Left colon (tissue), 2 donors: ENCODE results near the gene TRMT44. TPM values are rescaled to one million over a fixed set of nuclear protein-coding genes. Genes with fewer than 3 reads are reported as not detected.
A peak's percentile ranks its signal among the peaks of the same experiment; 100 is the strongest.

ENCODE experiments used
- ATAC-seq: fragments of 200-7000 bp; cut with Tn5 transposase; one replicate; pipeline ENCODE4 v1.9.1; 2020; ENCODE audit warnings: mild to moderate bottlenecking, moderate library complexity
- DNase-seq, 2 donors: peaks; one replicate each; pipeline ENCODE4 v3.0.0-alpha.2; 2020
- intact Hi-C, 2 donors: fragments of 100-400 bp; cut with DNase I in 1 of 2; cut with micrococcal nuclease in 1 of 2; formaldehyde crosslinking; loops; one replicate each; pipeline versions ENCODE4 v1.11.2 to v1.14.0; 2022; cut with DNase I, micrococcal nuclease
- long read RNA-seq: library from polyadenylated mRNA; unstranded; transcript quantifications from one replicate; pipeline ENCODE4 v2.0.0, GENCODE V29; 2021
- total RNA-seq, 2 donors: library from RNA; stranded (reverse); fragmentation: NEBNext Ultra II Directional; extraction: Animal tissue kit (Norgen Biotek cat#: 25700); gene quantifications; one replicate each; pipeline ENCODE4 v1.2.1, GENCODE V29; 2021
- donor health status: DM: no; HTN: no; CAD: no.
- donor health status: DM: yes; HTN: yes; CAD: no.

TRMT44 gene
- 10 to 100 TPM; 14.3 to 16.4 TPM for total RNA-seq
- long read RNA-seq, transcript TRMT44-201 (11 exons, 2,799 nt) = major isoform, 5 of 8 reads
- long read RNA-seq, partial matches to known transcripts = 0 of 8 reads
- long read RNA-seq, other reads (novel, unspliced or antisense) = 3 of 8 reads

DNA sequence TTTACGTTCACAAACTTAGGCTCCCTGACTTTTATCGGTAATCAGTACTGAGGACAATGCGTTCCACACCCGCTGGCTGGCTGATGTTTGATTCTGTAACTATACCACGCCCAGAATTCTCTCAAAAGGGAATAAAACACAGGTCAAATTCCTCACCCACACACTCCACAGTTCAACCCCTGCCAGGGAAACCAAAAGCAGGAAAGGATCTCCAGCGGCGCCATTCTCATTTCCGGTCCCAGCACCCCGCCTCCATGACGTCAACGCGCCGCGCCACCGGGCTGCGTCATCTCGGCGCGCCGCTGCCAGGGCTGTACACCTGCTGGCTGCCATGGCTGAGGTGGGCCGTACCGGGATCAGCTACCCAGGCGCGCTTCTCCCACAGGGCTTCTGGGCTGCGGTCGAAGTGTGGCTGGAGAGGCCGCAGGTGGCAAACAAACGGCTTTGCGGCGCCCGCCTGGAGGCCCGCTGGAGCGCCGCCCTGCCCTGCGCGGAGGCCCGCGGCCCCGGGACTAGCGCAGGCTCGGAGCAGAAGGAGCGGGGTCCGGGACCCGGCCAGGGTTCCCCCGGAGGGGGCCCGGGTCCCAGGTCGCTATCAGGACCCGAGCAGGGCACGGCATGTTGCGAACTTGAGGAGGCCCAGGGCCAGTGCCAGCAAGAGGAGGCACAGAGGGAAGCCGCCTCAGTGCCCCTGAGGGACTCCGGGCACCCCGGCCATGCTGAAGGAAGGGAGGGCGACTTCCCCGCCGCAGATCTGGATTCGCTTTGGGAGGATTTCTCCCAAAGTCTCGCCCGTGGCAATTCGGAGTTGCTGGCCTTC lies at the start of gene TRMT44, which contains the start of gene ACOX3:
Gene TRMT44 (plus strand): TSS at position 286 of the 820 bp plus-strand sequence. CDS start 46 bp downstream, at position 332.
Gene ACOX3 (minus strand): TSS at position 232 of the 820 bp plus-strand sequence. CDS start 24,202 bp downstream, outside the sequence.
- intact Hi-C loops = no loop called here

DNA sequence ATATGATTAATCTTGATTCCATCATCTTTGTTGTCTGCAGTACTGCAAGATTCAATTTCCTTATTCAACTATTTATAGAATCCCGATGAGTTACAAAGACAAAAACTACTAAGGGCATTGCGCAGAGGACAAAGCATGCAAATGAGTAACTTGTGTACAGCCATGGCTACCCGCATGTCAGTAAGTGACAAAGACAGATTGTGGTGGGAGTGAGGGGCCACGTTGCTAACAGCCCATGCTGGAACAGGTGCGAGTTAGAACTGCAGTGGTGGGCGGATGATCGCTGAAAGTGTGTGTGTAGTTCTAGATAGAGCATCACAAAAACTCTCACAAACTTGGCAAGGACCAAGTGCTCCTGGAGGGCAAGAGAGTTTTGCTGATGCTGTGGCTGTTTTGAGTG lies 49.5 kb upstream of the TRMT44 start:
- intact Hi-C loops = no loop called here
- ATAC-seq (no peak), DNase-seq (no peak)

More for the DNA sequence above, at the start of gene TRMT44, which contains the start of gene ACOX3:
- DNase-seq (peak; percentile 88 to 93), ATAC-seq (peak; percentile 95)

DNA sequence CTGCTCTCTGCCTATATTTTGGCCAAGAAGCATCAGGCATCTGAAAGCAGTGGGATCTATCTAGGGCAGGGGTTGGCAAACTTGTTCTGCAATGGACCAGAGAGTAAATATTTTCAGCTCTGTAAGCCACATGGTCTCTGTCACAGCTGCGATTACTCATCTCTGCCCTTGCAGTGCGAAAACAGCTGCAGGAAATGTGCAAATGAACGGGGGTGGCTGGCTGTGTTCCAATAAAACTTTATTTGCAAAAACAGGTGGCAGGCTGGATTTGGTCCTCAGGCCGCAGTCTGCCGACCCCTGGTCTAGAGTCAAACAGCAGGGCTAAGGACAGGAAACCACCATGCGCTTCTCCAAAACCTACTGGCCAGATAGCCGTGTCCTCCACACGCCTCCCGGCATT lies 48.6 kb upstream of the TRMT44 start:
- DNase-seq (peak; percentile 31 to 53), ATAC-seq (peak; percentile 39)
- intact Hi-C loops = no loop called here

- ATAC-seq = no peak
- intact Hi-C loops = no loop called here
These were observed 47.9 kb upstream of the TRMT44 start for GRCh38 chr4:8392591-8393190.

DNA sequence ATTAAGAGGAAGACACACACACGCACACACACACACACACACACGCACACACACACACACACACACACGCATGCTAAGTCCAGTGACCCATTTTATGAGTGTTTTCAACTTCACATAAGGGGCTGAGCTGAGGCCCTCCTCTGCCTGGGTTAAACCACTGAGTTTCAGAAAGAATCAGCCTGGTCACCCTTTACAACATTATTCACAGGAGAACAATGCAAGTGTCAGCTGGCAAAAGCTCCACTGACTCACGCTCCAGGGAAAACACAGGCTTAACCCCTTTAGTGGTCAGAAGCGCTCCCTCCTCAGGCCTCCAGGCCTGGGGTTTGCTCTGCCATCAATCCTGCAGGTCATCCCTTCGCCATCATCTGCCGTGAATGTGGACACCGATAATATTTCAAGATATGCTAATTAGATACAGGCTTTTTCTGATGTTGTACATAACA lies 47.0 kb upstream of the TRMT44 start:
- peak in 1 of 2 donors; percentile 49 for DNase-seq

More at GRCh38 chr4:8392591-8393190, 47.9 kb upstream of the TRMT44 start:
- no peak for DNase-seq

DNA sequence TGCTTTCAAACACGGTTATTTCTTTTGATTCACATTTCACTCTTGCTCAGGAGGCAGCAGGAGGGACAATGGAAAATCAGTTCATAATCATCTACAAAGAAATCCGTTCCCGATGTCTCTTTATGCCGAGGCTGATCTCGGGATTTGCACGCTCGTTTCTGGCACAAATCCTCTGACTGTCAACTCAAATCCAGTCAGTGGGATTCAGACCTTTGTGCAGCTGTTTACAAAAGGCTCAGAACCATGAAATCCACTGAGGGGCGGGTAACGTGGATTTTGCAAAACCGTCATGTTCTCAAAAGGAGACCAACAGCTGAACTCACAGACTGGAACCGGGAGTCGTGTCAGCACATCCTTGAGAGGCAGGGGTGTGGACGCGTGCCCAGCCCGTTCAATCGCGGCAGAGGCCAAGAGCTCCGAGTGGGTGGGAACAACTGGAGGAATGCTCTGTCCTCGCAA lies 46.5 kb upstream of the TRMT44 start:
- intact Hi-C loops = no loop called here
- peak; percentile 43 to 53 for DNase-seq
- no peak for ATAC-seq

More for the DNA sequence above, 47.0 kb upstream of the TRMT44 start:
- ATAC-seq = peak; percentile 38
- intact Hi-C loops = no loop called here

GRCh38 chr4:8394806-8395205 lies 45.8 kb upstream of the TRMT44 start:
- ATAC-seq (no peak), DNase-seq (no peak)
- intact Hi-C loops = no loop called here

DNA sequence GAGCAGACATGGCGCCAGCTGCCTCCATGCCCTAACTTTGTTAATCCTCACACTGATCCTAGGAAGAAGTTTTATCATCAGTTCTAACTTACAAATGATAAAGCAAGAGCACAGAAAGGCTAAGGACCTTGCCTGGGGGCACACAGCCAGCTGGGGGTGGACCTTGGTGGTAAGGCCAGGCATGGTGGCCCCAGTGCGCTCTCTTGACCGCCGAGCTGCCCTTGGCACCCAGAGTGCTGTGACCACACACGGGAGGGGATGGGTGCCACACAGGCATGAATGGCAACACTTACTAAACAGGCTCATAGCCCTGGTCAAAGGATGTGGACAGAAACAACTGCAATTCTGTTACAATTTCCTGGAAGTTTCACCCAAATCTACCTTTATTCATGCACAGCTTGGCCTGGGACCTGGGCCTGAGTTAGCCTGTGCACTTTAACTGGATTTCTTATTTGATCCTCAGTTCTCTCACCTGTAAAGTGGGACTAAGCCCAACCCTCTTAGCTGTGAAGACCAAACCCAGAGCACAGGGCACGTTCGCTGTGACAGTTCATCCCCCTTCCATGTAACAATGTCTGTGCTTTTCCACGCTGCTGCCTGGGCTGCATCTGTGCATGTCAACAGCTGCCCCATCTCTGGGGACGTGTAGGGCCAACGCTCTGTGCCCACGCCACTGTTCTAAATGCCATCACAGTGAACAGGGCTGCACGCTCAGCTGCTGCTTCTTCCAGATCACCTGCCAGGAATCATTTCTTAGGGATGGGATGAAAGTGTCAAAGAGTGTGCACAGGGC lies 44.9 kb upstream of the TRMT44 start:
- ATAC-seq = no peak
- intact Hi-C loops = no loop called here
- no peak for DNase-seq

DNA sequence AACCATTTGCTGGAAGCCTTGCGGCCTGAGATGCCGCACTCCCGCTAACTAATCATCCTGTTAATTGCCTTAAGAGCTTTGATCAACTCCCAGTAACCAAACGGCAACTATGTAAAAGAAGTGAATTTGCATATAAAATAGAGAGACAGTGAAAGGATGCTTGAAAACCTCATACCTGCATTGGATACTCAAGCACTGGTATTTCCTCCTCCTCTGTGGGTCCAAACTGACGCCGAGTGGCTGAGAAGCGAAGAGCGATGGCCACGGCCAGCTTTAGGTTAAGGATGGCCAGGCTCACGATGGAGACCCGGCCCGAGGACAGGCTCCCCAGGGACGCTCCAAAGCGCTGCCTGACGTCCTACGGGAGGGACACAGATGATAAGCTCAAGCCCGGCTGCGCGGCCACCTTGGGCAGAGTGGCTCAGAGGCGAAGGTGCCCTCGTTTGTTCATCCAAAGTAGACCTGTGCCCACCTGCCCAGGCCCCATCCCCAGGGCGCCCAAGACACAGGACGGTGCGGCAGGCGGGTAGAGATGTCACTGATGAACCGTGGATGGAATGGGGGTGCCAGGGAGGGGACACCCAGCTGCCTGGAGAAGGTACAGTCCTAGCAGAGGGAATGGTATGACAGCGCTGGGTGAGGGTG lies 43.7 kb upstream of the TRMT44 start:
- no peak for ATAC-seq
- DNase-seq = no peak
- intact Hi-C loops = no loop called here

DNA sequence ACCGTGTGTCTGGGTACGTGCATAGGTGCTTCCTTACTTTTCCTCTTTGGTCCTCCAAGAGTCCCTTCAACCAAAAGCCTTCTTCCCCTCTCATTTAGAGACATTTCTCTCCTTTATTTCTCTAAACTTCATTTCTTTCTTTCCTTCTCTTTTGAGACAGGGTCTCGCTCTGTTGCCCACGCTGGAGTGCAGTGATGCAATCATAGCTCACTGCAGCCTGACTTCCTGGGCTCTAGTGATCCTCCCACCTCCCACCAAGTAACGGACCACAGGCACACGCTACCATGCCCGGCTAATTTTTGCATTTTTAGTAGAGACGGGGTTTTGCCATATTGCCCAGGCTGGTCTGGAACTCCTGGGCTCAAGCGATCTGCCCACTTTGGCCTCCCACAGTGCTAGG lies 42.2 kb upstream of the TRMT44 start:
- no peak for DNase-seq
- intact Hi-C loops = no loop called here
- no peak for ATAC-seq

DNA sequence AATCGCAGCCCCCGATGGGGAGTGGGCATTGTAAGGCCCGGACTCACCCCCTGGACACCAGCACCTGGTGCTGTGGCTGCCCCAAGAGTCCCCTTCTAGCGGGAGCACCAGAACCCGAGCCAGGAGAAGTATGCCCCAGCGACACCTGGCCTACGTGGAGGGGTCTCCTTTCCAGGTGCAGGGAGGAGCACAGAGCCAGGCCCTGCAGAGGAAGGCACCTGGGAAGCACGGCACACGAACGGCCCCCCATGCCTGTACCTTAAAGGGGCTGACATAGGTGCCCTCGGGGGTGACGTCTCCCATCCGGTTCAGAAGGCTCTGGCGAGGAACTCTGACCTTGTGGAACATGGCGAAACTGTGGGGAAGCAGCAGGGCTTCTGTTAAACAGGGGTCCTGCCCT lies 41.3 kb upstream of the TRMT44 start:
- DNase-seq = no peak
- intact Hi-C loops = no loop called here
- no peak for ATAC-seq

DNA sequence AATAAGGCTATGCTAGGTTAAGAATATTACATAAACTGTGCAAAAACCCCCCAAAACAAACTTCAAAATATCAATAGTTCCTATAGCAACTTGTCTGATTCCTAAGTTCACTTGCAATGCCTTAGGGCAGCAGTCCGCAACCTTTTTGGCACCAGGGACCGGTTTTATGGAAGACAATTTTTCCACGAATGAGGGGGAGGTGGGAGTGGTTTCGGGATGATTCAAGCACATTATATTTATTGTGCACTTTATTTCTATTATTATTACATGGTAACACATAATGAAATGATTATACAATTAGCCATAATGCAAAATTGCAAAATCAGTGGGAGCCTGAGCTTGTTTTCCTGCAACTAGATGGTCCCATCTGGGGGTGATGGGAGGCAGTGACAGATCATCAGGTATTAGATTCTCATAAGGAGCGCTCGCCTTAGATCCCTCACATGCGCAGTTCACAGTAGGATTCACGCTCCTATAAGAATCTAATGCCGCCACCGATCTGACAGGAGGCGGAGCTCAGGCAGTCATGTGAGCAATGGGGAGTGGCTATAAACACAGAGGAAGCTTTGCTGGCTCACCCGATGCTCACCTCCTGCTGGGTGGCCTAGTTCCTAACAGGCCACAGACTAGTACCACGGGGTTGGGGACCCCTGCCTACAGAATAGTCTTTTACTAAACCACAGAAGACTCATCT lies 39.8 kb upstream of the TRMT44 start:
- no peak for ATAC-seq
- intact Hi-C loops = loop anchor here in 1 of 2 donors (5.0 kb wide), 1 partner anchor 158 kb away; no protein-coding TSS in a partner anchor
- no peak for DNase-seq

- ATAC-seq (no peak), DNase-seq (no peak)
- intact Hi-C loops = loop anchor here (2.0 to 5.0 kb wide), 2 partner anchors 159 kb away; no protein-coding TSS in a partner anchor
These were observed 38.9 kb upstream of the TRMT44 start for GRCh38 chr4:8401665-8402064.

DNA sequence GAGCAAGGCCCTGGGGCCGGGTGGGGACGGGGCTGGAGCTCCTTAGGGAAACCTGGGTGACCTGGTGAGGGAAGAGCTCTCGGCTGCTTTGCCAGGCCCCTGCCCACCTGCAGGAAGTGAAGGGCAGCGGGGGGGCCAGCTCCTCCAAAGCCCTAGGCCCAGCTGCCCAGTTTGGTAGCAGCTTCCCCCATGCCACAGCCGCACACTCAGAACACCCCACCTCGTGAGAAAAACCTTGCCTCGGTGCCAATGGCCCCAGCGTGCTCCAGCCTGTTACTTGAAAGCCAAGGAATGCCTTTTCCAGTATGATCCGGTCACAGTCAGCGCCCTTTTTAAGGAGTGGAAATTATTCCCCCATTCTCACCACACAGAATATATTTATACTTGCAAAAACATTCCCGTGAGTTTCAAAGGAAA lies 38.4 kb upstream of the TRMT44 start:
- DNase-seq = no peak
- intact Hi-C loops = loop anchor here (2.0 to 5.0 kb wide), 2 partner anchors 159 to 160 kb away; no protein-coding TSS in a partner anchor

DNA sequence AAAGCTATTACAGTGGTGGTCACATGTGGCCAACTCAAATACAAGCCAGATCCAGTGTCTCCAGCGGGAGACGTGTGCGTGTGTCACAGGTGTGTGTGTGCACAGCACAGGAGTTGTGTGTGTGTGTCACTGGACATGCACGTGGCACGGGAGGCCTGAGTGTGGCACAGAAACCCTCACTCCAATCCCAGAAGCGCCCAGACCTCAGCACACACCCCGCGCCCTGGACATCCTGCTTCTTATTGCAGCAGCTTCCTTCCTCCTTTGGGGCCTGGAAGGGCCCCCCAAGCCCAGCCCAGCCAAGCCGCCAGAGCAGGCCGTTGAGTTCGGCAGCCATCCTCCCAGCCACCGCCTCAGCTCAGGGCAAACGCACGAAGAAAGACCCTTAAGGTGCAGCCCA lies 37.9 kb upstream of the TRMT44 start:
- ATAC-seq = no peak
- no peak for DNase-seq
- intact Hi-C loops = loop anchor here (2.0 to 5.0 kb wide), 2 partner anchors 160 kb away; no protein-coding TSS in a partner anchor

More for the DNA sequence above, 38.4 kb upstream of the TRMT44 start:
- no peak for ATAC-seq

DNA sequence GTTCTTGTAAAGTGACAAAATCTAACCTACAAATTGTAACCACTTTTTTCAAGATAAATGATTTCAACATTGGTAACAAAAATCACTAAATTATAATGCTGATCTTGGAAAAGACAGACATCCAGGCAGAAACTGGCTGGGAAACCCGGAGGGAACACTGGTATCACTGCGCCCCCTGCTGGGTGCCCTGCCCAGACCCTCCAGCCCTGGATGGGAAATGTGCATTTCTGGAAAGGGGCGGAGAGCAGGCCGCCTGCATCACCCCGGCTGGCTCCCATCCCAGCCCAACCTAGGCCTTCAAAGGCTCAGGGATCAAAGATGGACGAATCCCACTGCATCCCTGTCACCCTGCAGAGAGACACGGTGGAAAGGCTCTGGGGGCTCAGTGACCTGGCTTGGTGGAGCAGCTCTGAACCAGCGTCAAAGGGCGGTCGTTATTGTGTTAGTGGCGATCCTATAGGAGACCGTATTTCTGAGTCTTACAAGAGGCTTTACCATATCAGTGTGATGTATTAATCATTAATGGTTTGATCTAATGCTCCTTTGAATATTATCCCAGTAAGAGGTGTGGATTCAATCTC lies 37.3 kb upstream of the TRMT44 start:
- intact Hi-C loops = loop anchor here (2.0 to 5.0 kb wide), 2 partner anchors 160 to 161 kb away; no protein-coding TSS in a partner anchor
- DNase-seq = peak; percentile 62 to 82
- ATAC-seq = peak; percentile 69

GRCh38 chr4:8403976-8404375 lies 36.6 kb upstream of the TRMT44 start:
- ATAC-seq (no peak), DNase-seq (no peak)
- intact Hi-C loops = loop anchor here (2.0 to 5.0 kb wide), 2 partner anchors 161 to 162 kb away; no protein-coding TSS in a partner anchor
